ENCODE data around the gene RAB15. TPM values are rescaled to one million over a fixed set of nuclear protein-coding genes. Genes with fewer than 3 reads are reported as not detected.

RAB15 gene
- polyA plus RNA-seq, 5 donors, result 27.7 to 32.9 (median 31.8) TPM

DNA sequence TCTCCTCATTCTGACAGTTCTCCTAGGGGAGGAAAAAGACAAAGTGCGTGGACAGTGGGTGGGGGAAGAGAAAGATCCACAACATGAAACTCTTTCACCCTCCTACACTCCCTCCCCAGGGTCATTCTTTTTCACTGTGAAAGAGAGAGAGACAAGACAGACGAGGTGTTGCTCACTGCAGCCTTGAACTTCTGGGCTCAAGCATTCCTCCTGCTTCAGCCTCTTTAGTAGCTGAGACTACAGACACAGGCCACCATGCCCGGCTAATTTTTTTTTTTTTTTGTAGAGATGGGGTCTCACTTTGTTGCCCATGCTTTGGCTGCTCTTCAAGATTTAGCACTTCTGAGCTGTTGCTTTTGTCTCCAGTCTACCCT, 32.3 kb downstream of the RAB15 start:
- DNase-seq, result no peak

DNA sequence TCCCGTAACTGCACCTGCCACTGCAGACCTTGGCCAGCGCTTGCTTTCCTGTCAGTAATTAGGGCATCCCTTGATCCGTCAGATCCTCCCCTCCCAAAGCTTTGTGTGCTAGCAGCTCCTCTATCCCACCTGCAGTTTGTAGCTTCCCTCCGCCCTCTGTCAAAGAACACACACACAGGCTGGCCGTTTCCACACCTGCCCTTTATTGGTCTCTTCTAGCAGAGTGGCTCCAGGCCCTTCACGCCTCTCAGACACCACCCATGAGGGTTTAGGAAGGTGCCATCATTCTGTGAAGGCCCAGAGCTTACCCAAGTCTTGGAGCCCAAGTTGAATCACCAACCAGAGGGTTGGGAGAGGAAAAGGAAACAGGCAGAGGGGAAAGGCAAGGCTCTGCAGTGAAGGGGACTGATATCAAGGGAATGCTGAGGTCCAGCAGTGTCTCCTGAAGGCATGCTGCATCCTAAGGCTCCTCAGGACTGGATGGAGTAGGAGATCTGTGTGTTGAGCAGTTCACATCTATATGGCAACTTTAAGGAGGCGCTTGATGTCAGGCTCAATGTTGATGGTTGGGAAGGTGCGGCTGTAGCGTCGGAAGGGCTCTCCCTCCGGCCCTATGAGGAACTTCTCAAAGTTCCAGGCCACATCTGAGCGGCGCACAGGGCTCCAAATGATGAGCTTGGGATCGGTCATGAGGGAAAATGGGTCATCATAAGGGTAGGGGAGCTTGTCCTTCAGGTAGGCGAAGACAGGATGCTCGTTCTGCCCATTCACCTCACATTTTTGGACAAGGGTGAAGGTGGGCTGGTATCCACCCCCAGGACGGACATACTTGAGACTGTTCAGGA, 32.9 kb downstream of the RAB15 start:
- DNase-seq, result no peak

DNA sequence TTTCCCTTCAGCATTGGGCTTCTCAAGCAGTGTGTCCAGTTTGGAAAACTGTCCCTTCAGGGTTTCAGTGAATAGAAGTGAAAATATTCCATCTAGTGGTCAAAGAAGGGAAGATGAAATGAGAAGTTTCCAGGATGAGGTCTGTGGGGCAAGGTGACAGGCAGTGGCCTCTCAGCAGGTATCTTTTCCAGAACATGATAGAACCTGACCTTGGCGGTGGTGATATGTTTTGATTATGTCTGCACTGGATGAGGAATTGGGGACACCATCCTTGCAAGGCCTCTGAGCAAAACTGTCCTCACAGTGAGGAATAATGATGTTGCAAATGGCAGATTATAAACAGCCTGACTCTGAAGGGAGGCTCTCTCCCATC, 34.3 kb downstream of the RAB15 start:
- DNase-seq, result no peak

DNA sequence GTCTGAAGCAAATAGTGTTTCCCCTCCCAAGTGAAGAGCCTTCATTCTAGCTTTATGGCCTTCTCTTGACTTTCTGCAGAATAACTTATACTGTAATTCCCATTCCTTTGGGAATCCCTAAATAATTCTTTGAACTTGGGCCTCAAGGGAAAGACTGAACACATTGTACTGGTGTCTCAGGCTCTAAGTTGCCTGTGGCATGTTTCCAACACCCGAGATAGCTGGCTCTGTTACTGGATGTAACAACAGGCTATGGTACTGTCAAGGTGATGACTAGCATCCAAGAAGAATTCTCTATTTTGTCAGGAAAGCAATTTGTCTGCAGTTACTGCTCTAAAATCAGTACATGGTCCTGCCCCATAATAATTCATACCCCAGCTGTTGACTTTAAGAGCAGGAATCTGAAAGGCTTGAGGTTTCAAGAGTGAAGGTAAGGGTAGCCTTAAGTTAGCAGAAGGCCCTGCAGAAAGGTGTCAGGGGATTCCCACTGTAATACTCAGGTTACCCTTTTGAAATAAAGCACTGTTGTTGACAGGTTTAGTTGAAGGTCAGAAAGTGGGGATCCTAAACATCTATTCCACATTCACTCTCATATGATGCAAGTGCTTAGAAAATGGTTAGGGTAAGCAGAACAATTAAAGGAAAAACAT, 34.8 kb downstream of the RAB15 start:
- no peak for DNase-seq

- no peak for DNase-seq
Observed at GRCh38 chr14:64935508-64935907, 36.6 kb downstream of the RAB15 start.

GRCh38 chr14:64934338-64934929, 37.7 kb downstream of the RAB15 start:
- DNase-seq, result no peak

DNA sequence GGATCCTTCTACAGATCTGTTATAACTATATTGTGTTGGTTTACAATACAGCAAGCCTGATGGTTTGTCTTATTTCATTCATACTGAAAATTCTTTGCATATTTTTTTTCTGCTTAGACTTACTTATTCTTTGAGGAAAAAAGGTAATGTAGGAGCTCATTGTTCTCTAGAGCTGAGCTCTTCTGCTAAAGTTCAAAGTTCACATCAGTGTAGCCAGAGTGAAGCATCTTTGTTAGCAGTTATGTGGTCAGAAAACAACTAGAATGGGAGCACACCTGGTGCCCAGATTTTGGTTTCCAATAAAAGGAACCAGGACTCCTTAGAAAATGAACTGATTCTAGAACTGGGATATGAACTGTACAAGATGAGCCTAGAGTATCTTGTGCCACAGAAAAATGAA, 39.9 kb downstream of the RAB15 start:
- DNase-seq, result no peak

- DNase-seq, result no peak
Observed at GRCh38 chr14:64931123-64931522, 41.0 kb downstream of the RAB15 start.

GRCh38 chr14:64930085-64930843, 41.9 kb downstream of the RAB15 start:
- DNase-seq, result no peak

DNA sequence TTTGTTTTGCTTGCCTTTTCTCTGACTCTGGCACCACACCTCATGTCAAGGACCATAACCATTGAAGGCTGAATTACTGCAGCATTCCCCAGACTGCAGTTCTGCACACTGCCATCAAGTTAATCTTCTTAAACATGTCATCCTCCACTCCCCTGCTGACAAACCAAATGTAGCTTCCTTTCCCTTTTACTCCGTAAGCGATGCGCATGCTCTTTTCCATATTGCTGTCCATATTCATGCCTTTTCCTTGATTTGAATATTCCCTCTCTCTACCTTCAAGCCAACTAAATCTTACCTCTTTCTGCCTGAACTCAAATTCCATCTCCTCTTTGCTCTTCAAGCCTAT, 43.1 kb downstream of the RAB15 start:
- DNase-seq, result no peak

GRCh38 chr14:64928239-64929013, 43.7 kb downstream of the RAB15 start:
- DNase-seq, result no peak

- no peak for DNase-seq
Observed at GRCh38 chr14:64927031-64927430, 45.1 kb downstream of the RAB15 start.

DNA sequence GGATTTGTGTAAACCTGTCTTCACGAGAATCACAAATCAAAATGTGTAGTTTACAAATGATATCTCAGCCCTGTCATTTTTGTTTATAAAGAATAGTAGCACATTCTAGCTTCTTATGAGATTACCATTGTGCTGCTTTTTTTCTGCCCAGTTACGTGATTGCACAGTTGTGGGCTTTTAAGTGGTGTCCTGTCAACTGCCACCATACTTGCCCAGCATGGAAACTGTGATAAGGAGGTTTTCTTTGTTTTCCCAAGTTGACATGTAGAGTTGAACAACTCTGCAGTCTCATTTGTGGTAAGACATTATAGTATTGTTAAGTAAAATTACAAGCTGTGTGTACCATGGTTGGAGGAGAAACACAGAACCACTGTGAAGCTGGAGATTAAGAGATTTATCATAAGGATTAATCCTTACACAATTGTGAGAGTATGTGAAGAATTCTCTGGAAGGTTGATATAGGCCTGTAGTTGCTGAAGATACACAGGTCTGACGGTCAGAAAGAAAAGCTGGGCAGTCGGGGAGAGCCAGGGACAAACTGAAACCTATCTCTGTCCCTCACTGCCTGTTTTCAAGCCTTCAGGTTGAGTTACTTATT, 45.6 kb downstream of the RAB15 start:
- DNase-seq, result no peak

DNA sequence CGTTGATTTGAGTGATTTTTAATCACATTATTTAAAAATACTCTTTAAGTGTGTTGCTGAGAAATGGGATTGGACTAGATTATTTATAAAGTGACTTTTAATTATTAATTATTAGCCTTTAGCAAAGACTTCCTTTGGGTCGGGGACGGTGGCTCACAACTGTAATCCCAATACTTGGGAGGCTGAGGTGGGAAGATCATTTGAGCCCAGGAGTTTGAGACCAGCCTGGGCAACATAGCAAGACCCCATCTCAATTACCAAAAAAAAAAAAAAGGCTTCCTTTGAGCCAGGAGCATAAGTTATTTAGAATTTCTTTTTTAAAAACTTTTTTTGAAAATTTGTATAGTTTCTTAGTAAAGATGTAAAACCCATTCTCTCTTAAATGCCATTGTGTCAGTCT, 49.1 kb downstream of the RAB15 start:
- DNase-seq, result no peak

DNA sequence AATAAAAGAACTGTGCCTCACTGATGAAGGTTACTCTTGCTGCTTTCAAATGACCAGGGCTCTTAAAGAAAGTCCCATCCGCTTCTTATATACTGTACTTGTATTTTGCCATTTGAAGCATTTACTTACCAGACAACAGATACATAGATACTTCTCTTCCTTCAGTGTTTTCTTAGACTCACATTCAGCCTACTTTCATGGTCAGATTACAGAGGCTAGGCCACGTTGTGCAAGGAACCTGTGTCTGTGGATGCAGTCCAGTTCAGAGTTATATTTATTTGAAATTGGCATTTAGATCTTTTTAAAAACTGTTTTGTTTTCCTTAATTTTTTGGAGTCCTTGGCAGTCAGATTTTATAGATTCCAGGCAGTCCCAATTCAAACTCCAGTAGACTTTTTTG, 51.7 kb downstream of the RAB15 start:
- DNase-seq, result no peak

DNA sequence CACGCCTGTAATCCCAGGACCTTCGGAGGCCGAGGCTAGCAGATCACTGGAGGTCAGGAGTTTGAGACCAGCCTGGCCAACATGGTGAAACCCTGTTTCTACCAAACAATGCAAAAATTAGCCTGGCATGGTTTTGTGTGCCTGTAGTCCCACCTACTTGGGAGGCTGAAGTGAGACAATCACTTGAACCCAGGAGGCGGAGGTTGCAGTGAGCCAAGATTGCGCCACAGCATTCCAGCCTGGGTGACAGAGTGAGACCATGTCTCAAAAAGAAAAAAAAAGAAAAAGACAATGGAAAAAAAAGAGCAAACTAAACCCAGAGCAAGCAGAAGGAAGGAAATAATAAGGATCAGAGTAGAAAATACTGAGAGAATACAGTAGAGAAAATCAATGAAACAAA, 52.5 kb downstream of the RAB15 start:
- no peak for DNase-seq

- DNase-seq, result no peak
Observed at GRCh38 chr14:64919215-64919614, 52.9 kb downstream of the RAB15 start.

DNA sequence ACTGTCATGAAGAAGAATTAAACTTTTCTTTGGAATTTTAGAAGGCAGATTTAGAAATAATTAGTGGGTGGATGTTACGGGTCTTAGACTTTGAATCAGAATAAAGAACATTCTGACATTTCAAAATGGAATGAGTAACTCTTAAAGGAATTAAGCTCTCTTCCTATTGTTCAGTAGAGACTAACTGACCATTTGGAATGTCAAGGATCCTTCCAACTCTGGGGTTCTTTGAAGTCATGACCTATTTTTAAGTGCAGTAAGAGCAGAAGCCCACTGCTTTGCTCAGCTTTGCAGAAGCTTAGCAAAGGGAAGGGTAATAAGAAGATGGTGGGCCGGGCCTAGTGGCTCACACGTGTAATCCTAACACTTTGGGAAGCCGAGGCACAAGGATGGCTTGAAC, 53.9 kb downstream of the RAB15 start:
- no peak for DNase-seq

DNA sequence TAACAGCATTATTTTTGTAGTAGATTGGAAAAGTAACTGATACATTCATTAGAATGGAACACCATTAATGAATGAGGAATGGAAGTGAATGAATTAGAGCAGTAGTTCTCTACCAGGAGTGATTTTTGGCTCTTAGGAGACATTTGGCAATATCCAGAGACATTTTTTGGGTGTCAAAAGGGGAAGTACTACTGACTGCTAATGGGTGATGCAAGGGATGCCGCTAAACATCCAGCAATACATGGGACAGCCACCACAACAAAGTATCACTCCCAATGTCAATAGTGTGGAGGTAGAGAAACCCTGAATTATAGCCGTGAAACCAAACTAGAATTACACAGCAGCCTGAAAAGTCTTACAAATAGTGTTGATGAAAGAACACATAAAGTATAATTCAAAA, 56.3 kb downstream of the RAB15 start:
- DNase-seq, result no peak

DNA sequence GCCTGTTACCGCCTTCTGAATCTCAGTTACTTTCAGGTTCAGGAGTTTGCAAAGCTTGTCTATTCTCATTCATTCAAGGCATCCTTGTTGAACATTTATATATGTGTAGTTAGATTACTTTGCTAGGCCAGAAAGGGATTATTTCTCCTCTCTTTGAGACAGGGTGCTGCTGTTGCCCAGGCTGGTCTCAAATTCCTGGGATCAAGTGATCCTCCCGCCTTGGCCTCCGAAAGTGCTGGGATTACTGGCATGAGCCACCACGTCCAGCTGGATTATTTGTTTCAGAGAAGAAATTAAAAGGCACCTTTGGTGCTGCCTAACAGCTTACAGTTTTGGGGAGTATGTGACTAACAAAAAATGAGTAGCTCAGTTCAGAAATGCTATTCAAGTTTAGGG, 57.1 kb downstream of the RAB15 start:
- DNase-seq, result no peak

Measured in right lung (tissue), 5 donors.